CD8-positive, alpha-beta memory T cell (primary cell): ENCODE results near the gene MDK. TPM values are rescaled to one million over a fixed set of nuclear protein-coding genes. Genes with fewer than 3 reads are reported as not detected.

Experiments
- CTCF ChIA-PET: fragments of 350-600 bp; sonication (Branson Sonifier 250); formaldehyde crosslinking; loops from one replicate; lab custom pipeline; 2021; ENCODE audit warnings: antibody characterized with exemption; lab: Charles Lee
- POLR2A ChIA-PET: fragments of 350-600 bp; sonication (Branson Sonifier 250); formaldehyde crosslinking; loops from one replicate; lab custom pipeline; 2021; ENCODE audit warnings: antibody characterized with exemption; lab: Charles Lee
- DNase-seq, 5 donors: peaks; one replicate each; pipeline versions ENCODE4 v3.0.0 to v3.0.0-alpha.2; 2020 to 2022; ENCODE audit warnings: mixed read lengths in 1 of 5
- H3K27ac ChIP-seq: one replicate; pipeline ENCODE4 v1.7.0; 2013; ENCODE audit warnings: low read depth, mild to moderate bottlenecking, low read length, moderate library complexity
- H3K27me3 ChIP-seq: 2 replicates; pipeline ENCODE4 v1.7.0; 2013; ENCODE audit warnings: low read length, mild to moderate bottlenecking; ENCODE audit not compliant: insufficient read depth, poor library complexity, severe bottlenecking
- H3K36me3 ChIP-seq: 2 replicates; pipeline ENCODE4 v1.7.0; 2013; ENCODE audit warnings: mild to moderate bottlenecking, low read length, moderate library complexity; ENCODE audit not compliant: insufficient read depth
- H3K4me1 ChIP-seq: 2 replicates; pipeline ENCODE4 v1.7.0; 2013; ENCODE audit warnings: mild to moderate bottlenecking, low read length, moderate library complexity; ENCODE audit not compliant: insufficient read depth
- H3K4me3 ChIP-seq: 2 replicates; pipeline ENCODE4 v1.7.0; 2013; ENCODE audit warnings: mild to moderate bottlenecking, low read length
- H3K9me3 ChIP-seq: 2 replicates; pipeline ENCODE4 v1.7.0; 2013; ENCODE audit warnings: mild to moderate bottlenecking, low read length
- H3K27ac Mint-ChIP-seq, 8 donors: one replicate each; pipeline ENCODE4 v1.8.0; 2020 to 2021; ENCODE audit warnings: mixed read lengths in 8 of 8, mild to moderate bottlenecking in 6 of 8, inconsistent platforms in 3 of 8, moderate library complexity in 3 of 8
- H3K27me3 Mint-ChIP-seq, 2 donors: one replicate each; pipeline ENCODE4 v1.8.0; 2020 to 2021; ENCODE audit warnings: mixed read lengths in 2 of 2, mild to moderate bottlenecking in 1 of 2, moderate library complexity in 1 of 2
- H3K36me3 Mint-ChIP-seq, 3 donors: one replicate each; pipeline ENCODE4 v1.8.0; 2020 to 2021; ENCODE audit warnings: mixed read lengths in 3 of 3, inconsistent platforms in 1 of 3, mild to moderate bottlenecking in 1 of 3
- H3K4me1 Mint-ChIP-seq, 3 donors: one replicate each; pipeline ENCODE4 v1.8.0; 2020 to 2021; ENCODE audit warnings: mixed read lengths in 3 of 3, inconsistent platforms in 1 of 3, mild to moderate bottlenecking in 1 of 3
- H3K4me3 Mint-ChIP-seq, 7 donors: one replicate each; pipeline ENCODE4 v1.8.0; 2020 to 2021; ENCODE audit warnings: mixed read lengths in 7 of 7, mild to moderate bottlenecking in 6 of 7, moderate library complexity in 4 of 7, inconsistent platforms in 2 of 7
- H3K9me3 Mint-ChIP-seq, 5 donors: one replicate each; pipeline ENCODE4 v1.8.0; 2020 to 2022; ENCODE audit warnings: mixed read lengths in 5 of 5, mild to moderate bottlenecking in 3 of 5, moderate library complexity in 2 of 5, inconsistent platforms in 1 of 5
- polyA plus RNA-seq: library from polyadenylated mRNA; unstranded; fragments of 300-500 nt; fragmentation: Illumina TruSeq; gene quantifications from one replicate; pipeline ENCODE4 v1.2.3, GENCODE V29; 2021
- total RNA-seq, 2 experiments: library from RNA; stranded (reverse); gene quantifications; one replicate each; pipeline ENCODE4 v1.2.3, GENCODE V29; 2021

Gene MDK
- total and polyA plus RNA-seq, 3 experiments from 2014 or later: 0.97 to 1.2 (median 1.1) TPM

GRCh38 chr11:46335890-46336562 lies 45.4 kb upstream of the MDK start:
- H3K27ac Mint-ChIP-seq: peak overlapping the region in 1 of 8 donors; percentile 7
- H3K4me1 ChIP-seq: peaks cover 57% of the 10 kb centered on the region

GRCh38 chr11:46336563-46337180 lies 44.8 kb upstream of the MDK start:
- Mint-ChIP-seq H3K9me3 (peaks cover 0 to under 1% (median 0%) of the 10 kb centered on the region in 5 donors), H3K36me3 (no peaks in the 10 kb centered on the region), H3K4me3 (peak overlapping the region in 1 of 7 donors; percentile 50), H3K4me1 (peaks cover 14 to 22% (median 19%) of the 10 kb centered on the region in 3 donors), H3K27ac (no peak overlapping the region), H3K27me3 (peaks cover 17 to 27% of the 10 kb centered on the region in 2 donors)
- DNase-seq: no peak
- H3K36me3 ChIP-seq: no peaks in the 10 kb centered on the region
- H3K27ac ChIP-seq: no peak overlapping the region
- peaks cover 56% of the 10 kb centered on the region for H3K4me1 ChIP-seq
- ChIA-PET CTCF (no interaction called here), POLR2A (no interaction called here)
- H3K4me3 ChIP-seq: no peak overlapping the region
- no peaks in the 10 kb centered on the region for H3K27me3 ChIP-seq
- H3K9me3 ChIP-seq: no peaks in the 10 kb centered on the region

More at GRCh38 chr11:46335890-46336562, 45.4 kb upstream of the MDK start:
- H3K9me3 ChIP-seq: no peaks in the 10 kb centered on the region
- no peaks in the 10 kb centered on the region for H3K36me3 ChIP-seq
- H3K27me3 ChIP-seq: no peaks in the 10 kb centered on the region
- H3K4me1 Mint-ChIP-seq: peaks cover 17 to 25% (median 19%) of the 10 kb centered on the region in 3 donors
- H3K4me3 Mint-ChIP-seq: peak overlapping the region in 2 of 7 donors; percentile 37
- CTCF ChIA-PET: no interaction called here
- no peak for DNase-seq
- peaks cover 20 to 32% of the 10 kb centered on the region in 2 donors for H3K27me3 Mint-ChIP-seq
- no peak overlapping the region for H3K27ac ChIP-seq
- POLR2A ChIA-PET: interaction anchor here (0.6 kb wide), 1 partner anchor 93 kb away, joined by 4 read pairs; no protein-coding TSS in a partner anchor
- no peak overlapping the region for H3K4me3 ChIP-seq
- no peaks in the 10 kb centered on the region for H3K36me3 Mint-ChIP-seq
- H3K9me3 Mint-ChIP-seq: peaks cover 0 to 2% (median 0%) of the 10 kb centered on the region in 5 donors

- no peak for DNase-seq
- Mint-ChIP-seq H3K4me3 (no peak overlapping the region), H3K4me1 (peaks cover 18 to 23% (median 22%) of the 10 kb centered on the region in 3 donors), H3K9me3 (no peaks in the 10 kb centered on the region), H3K27ac (peak overlapping the region in 1 of 8 donors; percentile 46), H3K27me3 (peaks cover 14 to 24% of the 10 kb centered on the region in 2 donors), H3K36me3 (no peaks in the 10 kb centered on the region)
- Histone ChIP-seq H3K27me3 (no peaks in the 10 kb centered on the region), H3K36me3 (no peaks in the 10 kb centered on the region), H3K27ac (no peak overlapping the region), H3K9me3 (no peaks in the 10 kb centered on the region), H3K4me1 (peaks cover 59% of the 10 kb centered on the region), H3K4me3 (no peak overlapping the region)
- POLR2A ChIA-PET: interaction anchor here (0.7 kb wide), 1 partner anchor 154 kb away, joined by 3 read pairs; no protein-coding TSS in a partner anchor
- CTCF ChIA-PET: no interaction called here
These were observed 43.7 kb upstream of the MDK start for GRCh38 chr11:46337626-46338345.

- peaks cover 63% of the 10 kb centered on the region for H3K4me1 ChIP-seq
- H3K4me1 Mint-ChIP-seq: peaks cover 17 to 24% (median 21%) of the 10 kb centered on the region in 3 donors
- no peaks in the 10 kb centered on the region for H3K9me3 Mint-ChIP-seq
These were observed 42.9 kb upstream of the MDK start for GRCh38 chr11:46338636-46338987.

GRCh38 chr11:46338988-46339666 lies 42.3 kb upstream of the MDK start:
- DNase-seq: no peak
- Mint-ChIP-seq H3K9me3 (no peaks in the 10 kb centered on the region), H3K36me3 (no peaks in the 10 kb centered on the region), H3K27ac (peak overlapping the region in 1 of 8 donors; percentile 32), H3K27me3 (peaks cover 11 to 20% of the 10 kb centered on the region in 2 donors), H3K4me1 (peaks cover 16 to 24% (median 24%) of the 10 kb centered on the region in 3 donors), H3K4me3 (no peak overlapping the region)
- H3K4me3 ChIP-seq: no peak overlapping the region
- ChIA-PET POLR2A (no interaction called here), CTCF (no interaction called here)
- no peaks in the 10 kb centered on the region for H3K36me3 ChIP-seq
- no peaks in the 10 kb centered on the region for H3K27me3 ChIP-seq
- H3K27ac ChIP-seq: no peak overlapping the region
- peaks cover 63% of the 10 kb centered on the region for H3K4me1 ChIP-seq
- no peaks in the 10 kb centered on the region for H3K9me3 ChIP-seq

More at GRCh38 chr11:46338636-46338987, 42.9 kb upstream of the MDK start:
- Mint-ChIP-seq H3K4me3 (no peak overlapping the region), H3K36me3 (no peaks in the 10 kb centered on the region), H3K27me3 (peaks cover 11 to 21% of the 10 kb centered on the region in 2 donors), H3K27ac (peak overlapping the region in 1 of 8 donors; percentile 70)
- no peak overlapping the region for H3K4me3 ChIP-seq
- ChIA-PET CTCF (no interaction called here), POLR2A (no interaction called here)
- DNase-seq: no peak
- no peaks in the 10 kb centered on the region for H3K9me3 ChIP-seq
- H3K27ac ChIP-seq: no peak overlapping the region
- no peaks in the 10 kb centered on the region for H3K36me3 ChIP-seq
- no peaks in the 10 kb centered on the region for H3K27me3 ChIP-seq

GRCh38 chr11:46339816-46340215 lies 41.7 kb upstream of the MDK start:
- H3K9me3 Mint-ChIP-seq: no peaks in the 10 kb centered on the region
- Histone ChIP-seq H3K4me3 (no peak overlapping the region), H3K27ac (no peak overlapping the region), H3K9me3 (no peaks in the 10 kb centered on the region), H3K36me3 (no peaks in the 10 kb centered on the region), H3K4me1 (peaks cover 65% of the 10 kb centered on the region), H3K27me3 (no peaks in the 10 kb centered on the region)
- peaks cover 7 to 13% of the 10 kb centered on the region in 2 donors for H3K27me3 Mint-ChIP-seq
- no peak overlapping the region for H3K4me3 Mint-ChIP-seq
- H3K4me1 Mint-ChIP-seq: peaks cover 15 to 27% (median 26%) of the 10 kb centered on the region in 3 donors
- no peak for DNase-seq
- H3K36me3 Mint-ChIP-seq: no peaks in the 10 kb centered on the region
- H3K27ac Mint-ChIP-seq: no peak overlapping the region
- ChIA-PET POLR2A (no interaction called here), CTCF (interaction anchor here (10.0 kb wide), 1 partner anchor 9 kb away, joined by 67 read pairs; no protein-coding TSS in a partner anchor)

GRCh38 chr11:46341454-46341853 lies 40.0 kb upstream of the MDK start:
- Histone ChIP-seq H3K4me3 (no peak overlapping the region), H3K9me3 (no peaks in the 10 kb centered on the region), H3K36me3 (no peaks in the 10 kb centered on the region), H3K4me1 (peaks cover 72% of the 10 kb centered on the region), H3K27me3 (no peaks in the 10 kb centered on the region), H3K27ac (no peak overlapping the region)
- Mint-ChIP-seq H3K4me3 (peak overlapping the region in 2 of 7 donors; percentile 12 to 21), H3K36me3 (no peaks in the 10 kb centered on the region), H3K4me1 (peaks cover 32 to 43% (median 41%) of the 10 kb centered on the region in 3 donors), H3K9me3 (no peaks in the 10 kb centered on the region), H3K27ac (peak overlapping the region in 3 of 8 donors; percentile 16 to 58 (median 39)), H3K27me3 (peaks cover 3 to 4% of the 10 kb centered on the region in 2 donors)
- no peak for DNase-seq
- CTCF ChIA-PET: interaction anchor here (10.0 to 18.1 kb wide), 2 partner anchors 11 to 26 kb away, joined by 67 to 358 read pairs; no protein-coding TSS in a partner anchor
- POLR2A ChIA-PET: no interaction called here
